IMR-90 (cell line): ENCODE results near the gene P2RX7. TPM values are rescaled to one million over a fixed set of nuclear protein-coding genes. Genes with fewer than 3 reads are reported as not detected.

Source experiments
- ATAC-seq: fragments of 200-7000 bp; cut with Tn5 transposase; 2 replicates; pipeline ENCODE4 v1.9.1; 2020; ENCODE audit warnings: low read depth, mild to moderate bottlenecking, moderate library complexity
- BruUV-seq: library from RNA; stranded (reverse); fragments of 400-500 nt; replicated peaks from 2 replicates; lab custom pipeline; 2021; lab: Mats Ljungman, UMichigan
- CTCF ChIA-PET: fragments of 300-600 bp; formaldehyde crosslinking; extraction: SDS; loops from one replicate; lab custom pipeline; 2021; ENCODE audit warnings: antibody characterized with exemption; lab: Yijun Ruan, JAX
- POLR2A ChIA-PET: fragments of 300-600 bp; sonication (Branson Sonifier 250); formaldehyde crosslinking; loops from one replicate; lab custom pipeline; 2022; ENCODE audit warnings: antibody characterized with exemption; ENCODE audit not compliant: unreplicated experiment; lab: Charles Lee
- DNase-seq: peaks from one replicate; pipeline ENCODE4 v3.0.0; 2013
- H2AFZ ChIP-seq: replicated peaks from 2 replicates; pipeline ENCODE3; 2013; ENCODE audit warnings: low read length, mild to moderate bottlenecking; ENCODE audit not compliant: poor library complexity
- H2AK5ac ChIP-seq: 2 replicates; pipeline ENCODE4 v1.6.1; 2013; ENCODE audit warnings: low read depth, low read length, inconsistent platforms
- H2AK9ac ChIP-seq: replicated peaks from 2 replicates; pipeline ENCODE3; 2013; ENCODE audit warnings: mild to moderate bottlenecking, low read depth, low read length, moderate library complexity; ENCODE audit not compliant: poor library complexity
- H2BK120ac ChIP-seq: 2 replicates; pipeline ENCODE4 v1.6.1; 2013; ENCODE audit warnings: low read depth, low read length, inconsistent platforms
- H2BK15ac ChIP-seq: 3 replicates; pipeline ENCODE4 v1.6.1; 2013; ENCODE audit warnings: low read depth, low read length, inconsistent platforms
- H2BK20ac ChIP-seq: 2 replicates; pipeline ENCODE4 v1.6.1; 2013; ENCODE audit warnings: low read depth, mild to moderate bottlenecking, inconsistent platforms, low read length, moderate library complexity
- H2BK5ac ChIP-seq: 2 replicates; pipeline ENCODE4 v1.6.1; 2013; ENCODE audit warnings: mild to moderate bottlenecking, low read depth, low read length, inconsistent platforms; ENCODE audit not compliant: poor library complexity, severe bottlenecking
- H3K14ac ChIP-seq: replicated peaks from 2 replicates; pipeline ENCODE4 v1.6.1; 2013; ENCODE audit warnings: low read depth, low read length, inconsistent platforms
- H3K18ac ChIP-seq: 2 replicates; pipeline ENCODE4 v1.6.1; 2013; ENCODE audit warnings: low read depth, low read length, control low read depth
- H3K23ac ChIP-seq: 2 replicates; pipeline ENCODE4 v1.6.1; 2013; ENCODE audit warnings: low read depth, low read length, inconsistent platforms
- H3K27ac ChIP-seq: 2 replicates; pipeline ENCODE4 v1.5.1; 2013; ENCODE audit warnings: mild to moderate bottlenecking, control low read depth, low read length; ENCODE audit not compliant: insufficient read depth
- H3K27me3 ChIP-seq: 2 replicates; pipeline ENCODE4 v1.6.1; 2013; ENCODE audit warnings: low read length; ENCODE audit not compliant: control insufficient read depth, insufficient read depth
- H3K36me3 ChIP-seq: 2 replicates; pipeline ENCODE4 v1.6.1; 2013; ENCODE audit warnings: low read length, mixed read lengths; ENCODE audit not compliant: control insufficient read depth, insufficient read depth
- H3K4ac ChIP-seq: 2 replicates; pipeline ENCODE4 v1.6.1; 2013; ENCODE audit warnings: low read depth, low read length, inconsistent platforms
- H3K4me1 ChIP-seq: 2 replicates; pipeline ENCODE4 v1.6.1; 2013; ENCODE audit warnings: low read length, mixed read lengths; ENCODE audit not compliant: control insufficient read depth, insufficient read depth
- H3K4me2 ChIP-seq: 2 replicates; pipeline ENCODE4 v1.6.1; 2013; ENCODE audit warnings: low read depth, mild to moderate bottlenecking, control low read depth, low read length, moderate library complexity
- H3K4me3 ChIP-seq: 2 replicates; pipeline ENCODE4 v1.5.1; 2013; ENCODE audit warnings: low read depth, mild to moderate bottlenecking, control low read depth, low read length, moderate library complexity; ENCODE audit not compliant: insufficient read depth
- H3K56ac ChIP-seq: 2 replicates; pipeline ENCODE4 v1.6.1; 2013; ENCODE audit warnings: low read length, inconsistent platforms; ENCODE audit not compliant: insufficient read depth; ENCODE audit errors: extremely low read depth
- H3K79me1 ChIP-seq, 2 experiments: 2 replicates each; pipeline ENCODE4 v1.6.1; 2013; ENCODE audit warnings: low read length in 2 of 2, inconsistent platforms in 1 of 2, low read depth in 1 of 2
- H3K9ac ChIP-seq: 2 replicates; pipeline ENCODE4 v1.6.1; 2013; ENCODE audit warnings: low read depth, low read length, control low read depth
- H3K9me1 ChIP-seq: 2 replicates; pipeline ENCODE4 v1.6.1; 2013; ENCODE audit warnings: low read length, inconsistent platforms; ENCODE audit not compliant: insufficient read depth
- H3K9me3 ChIP-seq: 2 replicates; pipeline ENCODE4 v1.6.1; 2013; ENCODE audit warnings: low read length; ENCODE audit not compliant: control insufficient read depth, insufficient read depth
- H4K20me1 ChIP-seq: 2 replicates; pipeline ENCODE4 v1.6.1; 2013; ENCODE audit warnings: low read length, inconsistent platforms; ENCODE audit not compliant: insufficient read depth
- H4K5ac ChIP-seq: 2 replicates; pipeline ENCODE4 v1.6.1; 2013; ENCODE audit warnings: mild to moderate bottlenecking, low read depth, low read length, control low read depth
- H4K8ac ChIP-seq, 2 experiments: 2 replicates each; pipeline ENCODE4 v1.6.1; 2013; ENCODE audit warnings: low read depth in 2 of 2, low read length in 2 of 2, control low read depth in 1 of 2, inconsistent platforms in 1 of 2
- H4K91ac ChIP-seq: 2 replicates; pipeline ENCODE4 v1.6.1; 2013; ENCODE audit warnings: low read depth, low read length, inconsistent platforms; ENCODE audit not compliant: insufficient read depth
- BHLHE40 ChIP-seq: fragments of 150-350 bp; IDR thresholded peaks from 2 replicates; pipeline ENCODE4 v1.6.1; 2016; ENCODE audit warnings: mild to moderate bottlenecking, low read depth, low read length
- CEBPB ChIP-seq: IDR thresholded peaks from 2 replicates; pipeline ENCODE4 v1.6.1; 2012; ENCODE audit warnings: low read depth, low read length, improper control_type of control experiment
- FOS ChIP-seq: fragments of 150-350 bp; IDR thresholded peaks from 2 replicates; pipeline ENCODE4 v1.6.1; 2016; ENCODE audit warnings: low read depth, low read length
- MAFK ChIP-seq: IDR thresholded peaks from 2 replicates; pipeline ENCODE4 v1.6.1; 2012; ENCODE audit warnings: low read depth, low read length, improper control_type of control experiment
- MAZ ChIP-seq: IDR thresholded peaks from 2 replicates; pipeline ENCODE4 v1.6.1; 2012; ENCODE audit warnings: low read depth, mild to moderate bottlenecking, low read length, improper control_type of control experiment, moderate library complexity, borderline replicate concordance
- MXI1 ChIP-seq: IDR thresholded peaks from 2 replicates; pipeline ENCODE4 v1.6.1; 2012; ENCODE audit warnings: low read depth, mild to moderate bottlenecking, low read length, moderate library complexity, borderline replicate concordance
- NFE2L2 ChIP-seq: fragments of 150-350 bp; IDR thresholded peaks from 2 replicates; pipeline ENCODE4 v1.6.1; 2016; ENCODE audit warnings: low read depth, mild to moderate bottlenecking, low read length
- POLR2A ChIP-seq: IDR thresholded peaks from 2 replicates; pipeline ENCODE4 v1.6.1; 2012; ENCODE audit warnings: mild to moderate bottlenecking, low read depth, low read length
- RAD21 ChIP-seq: IDR thresholded peaks from 2 replicates; pipeline ENCODE4 v1.6.1; 2012; ENCODE audit warnings: low read length, improper control_type of control experiment
- RFX5 ChIP-seq: IDR thresholded peaks from 2 replicates; pipeline ENCODE4 v1.8.0; 2012; ENCODE audit warnings: low read depth, mild to moderate bottlenecking, low read length, moderate library complexity
- SMC3 ChIP-seq: fragments of 150-350 bp; IDR thresholded peaks from 2 replicates; pipeline ENCODE4 v1.6.1; 2016; ENCODE audit warnings: low read depth, mild to moderate bottlenecking, antibody characterized with exemption, low read length, moderate library complexity
- WGBS, 2 experiments: methylation state at CpG; one replicate each; pipeline versions ENCODE4 v1.1.5 to v1.1.7; 2013; ENCODE audit warnings: missing lambda C conversion rate in 2 of 2; ENCODE audit not compliant: insufficient read length in 1 of 2; ENCODE audit errors: extremely low coverage in 2 of 2; 5-methylcytosine and 5-hydroxymethylcytosine counted together
- dilution Hi-C: fragments of 300-500 bp; cut with HindIII; formaldehyde crosslinking; loops from one replicate; pipeline ENCODE4 v1.14.3; 2018; ENCODE audit warnings: low sequenced_read_pairs; ENCODE audit not compliant: unreplicated experiment
- in situ Hi-C: fragments of 300-500 bp; cut with MboI; formaldehyde crosslinking; loops from 3 replicates; pipeline ENCODE4 v1.14.3; 2019; ENCODE audit warnings: low sequenced_read_pairs, inconsistent platforms, mixed read lengths
- intact Hi-C: fragments of 100-400 bp; cut with micrococcal nuclease; formaldehyde crosslinking; loops from 2 replicates; pipeline ENCODE4 v1.10.0; 2022
- polyA plus RNA-seq, 3 experiments: library from polyadenylated mRNA; depleted of rRNA; stranded (reverse); fragments of >200 nt; gene quantifications; 2 replicates each; pipeline ENCODE4 v1.2.3, GENCODE V29; 2012; ENCODE audit warnings: low replicate concordance in 1 of 3
- total RNA-seq: library from RNA; depleted of rRNA; stranded (reverse); fragments of >200 nt; gene quantifications from 2 replicates; pipeline ENCODE4 v1.2.3, GENCODE V29; 2012
- TF ChIP-seq, protein P1 (sequence below): fragments of 150-350 bp; IDR thresholded peaks from 2 replicates; pipeline ENCODE4 v1.6.1; 2016; ENCODE audit warnings: low read depth, mild to moderate bottlenecking, low read length, moderate library complexity, borderline replicate concordance
- TF ChIP-seq, protein P2 (sequence below): conservative IDR thresholded peaks from 2 replicates; pipeline ENCODE4 v1.5.1; 2012; ENCODE audit warnings: mild to moderate bottlenecking, low read depth, low read length, improper control_type of control experiment

P2RX7 gene
- total and polyA plus RNA-seq, 2 of the 4 experiments (the other 2 are of a cell fraction): 0.07 to 0.18 TPM

DNA sequence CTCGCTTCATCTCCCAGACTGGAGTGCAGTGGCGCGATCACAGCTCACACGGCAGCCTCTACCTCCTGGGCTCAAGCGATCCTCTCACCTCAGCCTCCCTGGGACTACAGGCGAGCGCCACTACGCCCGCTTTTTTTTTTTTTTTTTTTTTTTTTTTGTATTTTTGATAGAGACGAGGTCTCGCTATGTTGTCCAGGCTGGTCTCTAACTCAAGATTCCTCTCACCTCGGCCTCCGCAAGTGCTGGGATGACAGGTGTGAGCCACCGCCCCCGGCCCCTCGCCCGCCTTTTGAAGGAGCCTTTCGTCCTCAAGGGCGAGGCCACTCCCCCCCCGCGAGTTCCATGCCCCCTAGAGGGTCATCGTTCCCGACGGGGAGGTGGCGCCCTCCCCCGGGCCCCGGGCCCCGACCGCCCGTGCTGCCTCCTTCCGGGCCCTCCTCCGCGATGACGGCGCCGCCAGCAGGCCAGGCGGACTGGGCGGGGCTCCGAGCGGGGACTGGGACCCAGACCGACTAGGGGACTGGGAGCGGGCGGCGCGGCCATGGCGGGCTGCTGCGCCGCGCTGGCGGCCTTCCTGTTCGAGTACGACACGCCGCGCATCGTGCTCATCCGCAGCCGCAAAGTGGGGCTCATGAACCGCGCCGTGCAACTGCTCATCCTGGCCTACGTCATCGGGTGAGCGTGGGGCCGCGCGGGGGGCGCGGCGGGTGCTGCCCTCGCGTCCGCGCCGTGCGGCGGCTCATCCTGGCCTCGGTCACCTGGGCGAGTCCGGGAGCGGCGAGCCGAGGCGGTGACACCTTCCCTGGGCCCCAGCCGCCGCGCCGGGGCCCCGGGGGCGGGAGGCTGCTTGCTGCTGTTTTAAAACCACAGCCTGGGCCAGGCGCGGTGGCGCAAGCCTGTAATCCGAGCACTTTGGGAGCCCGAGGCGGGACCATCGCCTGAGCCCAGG lies 77.2 kb downstream of the P2RX7 start, which contains the start of gene P2RX4 (continued):
- TF ChIP-seq, protein P1, sequence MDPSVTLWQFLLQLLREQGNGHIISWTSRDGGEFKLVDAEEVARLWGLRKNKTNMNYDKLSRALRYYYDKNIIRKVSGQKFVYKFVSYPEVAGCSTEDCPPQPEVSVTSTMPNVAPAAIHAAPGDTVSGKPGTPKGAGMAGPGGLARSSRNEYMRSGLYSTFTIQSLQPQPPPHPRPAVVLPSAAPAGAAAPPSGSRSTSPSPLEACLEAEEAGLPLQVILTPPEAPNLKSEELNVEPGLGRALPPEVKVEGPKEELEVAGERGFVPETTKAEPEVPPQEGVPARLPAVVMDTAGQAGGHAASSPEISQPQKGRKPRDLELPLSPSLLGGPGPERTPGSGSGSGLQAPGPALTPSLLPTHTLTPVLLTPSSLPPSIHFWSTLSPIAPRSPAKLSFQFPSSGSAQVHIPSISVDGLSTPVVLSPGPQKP: no peak
- no peak; the same call in 1 of the 2 replicates for TF ChIP-seq SMC3

DNA sequence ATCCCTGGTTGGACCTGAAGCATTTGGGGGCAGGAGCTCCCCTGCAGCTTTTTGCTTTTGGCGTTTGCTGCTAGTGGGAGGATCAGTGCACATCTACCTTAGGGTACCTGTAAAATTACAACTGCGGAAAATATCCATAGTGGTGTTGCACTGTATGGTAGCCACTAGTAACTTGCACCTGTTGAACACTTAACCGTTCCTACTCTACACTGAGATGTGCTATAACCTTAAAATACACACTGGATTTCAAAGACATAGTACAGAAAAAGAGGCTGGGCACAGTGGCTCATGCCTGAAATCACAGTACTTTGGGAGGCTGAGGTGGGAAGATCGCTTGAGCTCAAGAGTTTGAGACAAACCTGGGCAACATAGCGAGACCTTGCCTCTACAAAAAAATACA lies 80.2 kb downstream of the P2RX7 start:
- no peak overlapping the region for H3K4ac ChIP-seq
- dilution Hi-C loops: no loop called here
- ChIA-PET CTCF (no interaction called here), POLR2A (no interaction called here)
- no peak overlapping the region for H2BK20ac ChIP-seq
- peaks cover 4% of the 10 kb centered on the region for H3K9me1 ChIP-seq
- H3K4me2 ChIP-seq: no peak overlapping the region
- peaks cover 7% of the 10 kb centered on the region for H3K4me1 ChIP-seq
- no peak overlapping the region for H2BK5ac ChIP-seq
- no peak overlapping the region for H2AK9ac ChIP-seq
- peak overlapping the region; percentile 27; the same call in 1 of the 2 replicates for H2BK120ac ChIP-seq
- no peak overlapping the region for H3K27ac ChIP-seq
- H3K23ac ChIP-seq: no peak overlapping the region
- H2BK15ac ChIP-seq: no peak overlapping the region
- no TSS peak for BruUV-seq
- WGBS, 2 experiments: 100% methylated on average over 1 of the region's 5 CpGs; no CpG with 5 or more reads in 1 of the 2 experiments
- H4K8ac ChIP-seq: no peak overlapping the region
- H4K91ac ChIP-seq: no peak overlapping the region
- no peak overlapping the region for H3K56ac ChIP-seq
- H3K27me3 ChIP-seq: no peaks in the 10 kb centered on the region
- no peaks in the 10 kb centered on the region for H3K9me3 ChIP-seq
- in situ Hi-C loops: no loop called here
- H2AFZ ChIP-seq: no peak overlapping the region
- no peak overlapping the region for H3K9ac ChIP-seq
- DNase-seq: no peak
- no peak for ATAC-seq
- H3K14ac ChIP-seq: no peak overlapping the region; the same call in 1 of the 2 replicates
- H3K4me3 ChIP-seq: no peak overlapping the region
- no peak overlapping the region for H3K18ac ChIP-seq
- H3K36me3 ChIP-seq: peaks cover 2% of the 10 kb centered on the region; the same call in 1 of the 2 replicates
- intact Hi-C loops: loop anchor here (5.0 kb wide), 2 partner anchors 86 to 101 kb away; no protein-coding TSS in a partner anchor
- H4K5ac ChIP-seq: no peak overlapping the region
- peaks cover 2 to 46% of the 10 kb centered on the region in 2 experiments; a peak in 3 of 4 replicates for H3K79me1 ChIP-seq
- no peaks in the 10 kb centered on the region for H4K20me1 ChIP-seq
- H2AK5ac ChIP-seq: no peak overlapping the region
- TF ChIP-seq POLR2A: no peak
- no peak for TF ChIP-seq RFX5
- TF ChIP-seq MXI1: no peak
- no peak for TF ChIP-seq BHLHE40
- no peak for TF ChIP-seq MAFK
- TF ChIP-seq CEBPB: no peak
- TF ChIP-seq, protein P2, sequence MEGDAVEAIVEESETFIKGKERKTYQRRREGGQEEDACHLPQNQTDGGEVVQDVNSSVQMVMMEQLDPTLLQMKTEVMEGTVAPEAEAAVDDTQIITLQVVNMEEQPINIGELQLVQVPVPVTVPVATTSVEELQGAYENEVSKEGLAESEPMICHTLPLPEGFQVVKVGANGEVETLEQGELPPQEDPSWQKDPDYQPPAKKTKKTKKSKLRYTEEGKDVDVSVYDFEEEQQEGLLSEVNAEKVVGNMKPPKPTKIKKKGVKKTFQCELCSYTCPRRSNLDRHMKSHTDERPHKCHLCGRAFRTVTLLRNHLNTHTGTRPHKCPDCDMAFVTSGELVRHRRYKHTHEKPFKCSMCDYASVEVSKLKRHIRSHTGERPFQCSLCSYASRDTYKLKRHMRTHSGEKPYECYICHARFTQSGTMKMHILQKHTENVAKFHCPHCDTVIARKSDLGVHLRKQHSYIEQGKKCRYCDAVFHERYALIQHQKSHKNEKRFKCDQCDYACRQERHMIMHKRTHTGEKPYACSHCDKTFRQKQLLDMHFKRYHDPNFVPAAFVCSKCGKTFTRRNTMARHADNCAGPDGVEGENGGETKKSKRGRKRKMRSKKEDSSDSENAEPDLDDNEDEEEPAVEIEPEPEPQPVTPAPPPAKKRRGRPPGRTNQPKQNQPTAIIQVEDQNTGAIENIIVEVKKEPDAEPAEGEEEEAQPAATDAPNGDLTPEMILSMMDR: no peak
- TF ChIP-seq FOS: no peak
- TF ChIP-seq SMC3: no peak
- no peak for TF ChIP-seq MAZ
- TF ChIP-seq NFE2L2: no peak
- TF ChIP-seq RAD21: no peak
